ENCODE data around the gene GIPC1.
A peak's percentile ranks its signal among the peaks of the same experiment; 100 is the strongest.
"Not testable (repeated sequence)": the region's sequence is repeated elsewhere in the genome, so short reads cannot be mapped to it uniquely, and the experiment has no call there.

The GIPC1 gene

DNA sequence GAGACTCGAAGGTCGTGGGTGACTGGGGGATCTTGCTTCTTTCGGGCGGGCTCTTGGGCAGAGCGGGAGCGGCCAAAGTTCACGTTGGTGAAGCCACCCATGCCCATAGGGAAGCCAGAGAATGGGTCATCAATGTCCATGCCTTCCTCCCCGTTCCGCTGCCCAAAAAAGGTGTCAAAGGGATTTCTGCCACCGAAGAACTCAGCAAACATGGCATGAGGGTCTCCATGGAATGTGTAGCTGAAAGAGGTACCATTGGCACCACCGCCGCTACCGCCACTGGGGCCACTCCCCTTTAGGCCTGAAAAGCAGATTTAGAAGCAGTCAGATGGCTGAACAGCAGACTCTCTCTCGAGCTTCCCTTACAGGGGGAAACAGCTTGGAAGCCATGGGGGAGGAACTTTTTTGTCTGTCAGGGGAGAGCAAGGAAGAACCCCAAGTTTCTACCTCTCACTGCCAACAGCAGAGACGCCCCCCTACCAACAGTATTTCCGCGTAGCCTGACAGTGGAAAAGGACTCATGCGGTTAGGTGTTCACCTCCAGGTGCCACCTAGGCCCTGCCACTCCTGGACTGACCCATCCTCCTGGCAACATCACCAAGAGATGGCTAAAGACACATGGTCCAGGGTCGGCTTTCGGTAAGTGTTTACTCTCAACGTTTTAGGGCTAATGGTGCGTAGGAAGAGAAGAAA, 21.0 kb upstream of the GIPC1 start:
- Histone ChIP-seq H3K9me3 (ENCODE audit: insufficient read depth, low read depth, low read length) (no peaks in the 10 kb centered on the region), H3K4me3 (ENCODE audit: low read length) (peak overlapping the region; percentile 78), H3K27ac (ENCODE audit: low read length) (no peak overlapping the region), H3K27me3 (ENCODE audit: insufficient read depth, low read length) (no peaks in the 10 kb centered on the region), H3K36me3 (ENCODE audit: insufficient read depth, low read depth, low read length) (peaks cover 33% of the 10 kb centered on the region), H3K4me1 (ENCODE audit: insufficient read depth, low read length) (peaks cover 10% of the 10 kb centered on the region), H3K9ac (ENCODE audit: low read depth, low read length) (peak overlapping the region; percentile 90; the same call in 1 of the 2 replicates)

DNA sequence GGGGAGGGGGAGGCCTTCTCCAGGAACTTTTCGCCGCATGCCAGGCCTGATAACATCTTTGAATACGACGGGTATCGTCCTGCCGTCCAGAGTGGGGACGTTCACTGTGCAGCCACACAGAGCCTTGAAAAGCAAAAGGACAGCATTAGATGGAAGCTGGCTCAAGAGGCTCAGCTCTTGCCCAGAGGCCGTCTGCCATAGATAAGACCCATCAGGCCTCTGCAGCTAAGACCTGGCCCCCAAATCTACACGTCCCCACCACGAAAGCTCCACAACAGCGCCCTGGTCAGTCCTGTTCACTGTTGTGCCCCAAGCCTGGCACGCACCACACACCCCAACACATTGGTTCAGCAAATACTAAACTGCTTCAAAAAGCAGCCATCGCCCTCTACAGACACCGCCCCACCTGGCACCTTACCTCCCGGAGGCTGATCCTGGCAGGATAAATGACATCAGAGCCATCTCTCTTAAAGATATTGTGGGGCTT, 20.2 kb upstream of the GIPC1 start:
- H3K9ac ChIP-seq (ENCODE audit: low read depth, low read length), result no peak overlapping the region
- H3K36me3 ChIP-seq (ENCODE audit: insufficient read depth, low read depth, low read length), result peaks cover 33% of the 10 kb centered on the region
- peaks cover 10% of the 10 kb centered on the region for H3K4me1 ChIP-seq (ENCODE audit: insufficient read depth, low read length)
- no peaks in the 10 kb centered on the region for H3K27me3 ChIP-seq (ENCODE audit: insufficient read depth, low read length)
- H3K4me3 ChIP-seq (ENCODE audit: low read length), result peak overlapping the region; percentile 78
- no peaks in the 10 kb centered on the region for H3K9me3 ChIP-seq (ENCODE audit: insufficient read depth, low read depth, low read length)
- no peak overlapping the region for H3K27ac ChIP-seq (ENCODE audit: low read length)

GRCh38 chr19:14515501-14516047, 19.6 kb upstream of the GIPC1 start:
- Histone ChIP-seq H3K4me3 (ENCODE audit: low read length) (no peak overlapping the region; the same call in 1 of the 2 replicates), H3K36me3 (ENCODE audit: insufficient read depth, low read depth, low read length) (peaks cover 33% of the 10 kb centered on the region), H3K27me3 (ENCODE audit: insufficient read depth, low read length) (no peaks in the 10 kb centered on the region), H3K9me3 (ENCODE audit: insufficient read depth, low read depth, low read length) (no peaks in the 10 kb centered on the region), H3K4me1 (ENCODE audit: insufficient read depth, low read length) (peaks cover 10% of the 10 kb centered on the region), H3K9ac (ENCODE audit: low read depth, low read length) (no peak overlapping the region), H3K27ac (ENCODE audit: low read length) (no peak overlapping the region)

- Histone ChIP-seq H3K27ac (ENCODE audit: low read length) (no peak overlapping the region), H3K9ac (ENCODE audit: low read depth, low read length) (no peak overlapping the region), H3K36me3 (ENCODE audit: insufficient read depth, low read depth, low read length) (peaks cover 33% of the 10 kb centered on the region)
Observed at GRCh38 chr19:14514215-14514863, 18.4 kb upstream of the GIPC1 start.

GRCh38 chr19:14512406-14512961, 16.6 kb upstream of the GIPC1 start:
- Histone ChIP-seq H3K27ac (ENCODE audit: low read length) (no peak overlapping the region), H3K9ac (ENCODE audit: low read depth, low read length) (no peak overlapping the region), H3K36me3 (ENCODE audit: insufficient read depth, low read depth, low read length) (peaks cover 33% of the 10 kb centered on the region), H3K4me1 (ENCODE audit: insufficient read depth, low read length) (peaks cover 10% of the 10 kb centered on the region), H3K27me3 (ENCODE audit: insufficient read depth, low read length) (no peaks in the 10 kb centered on the region), H3K4me3 (ENCODE audit: low read length) (no peak overlapping the region), H3K9me3 (ENCODE audit: insufficient read depth, low read depth, low read length) (no peaks in the 10 kb centered on the region)

More at GRCh38 chr19:14514215-14514863, 18.4 kb upstream of the GIPC1 start:
- Histone ChIP-seq H3K9me3 (ENCODE audit: insufficient read depth, low read depth, low read length) (no peaks in the 10 kb centered on the region), H3K27me3 (ENCODE audit: insufficient read depth, low read length) (no peaks in the 10 kb centered on the region), H3K4me3 (ENCODE audit: low read length) (no peak overlapping the region), H3K4me1 (ENCODE audit: insufficient read depth, low read length) (peaks cover 10% of the 10 kb centered on the region)

- Histone ChIP-seq H3K4me3 (ENCODE audit: low read length) (no peak overlapping the region), H3K27me3 (ENCODE audit: insufficient read depth, low read length) (no peaks in the 10 kb centered on the region), H3K9me3 (ENCODE audit: insufficient read depth, low read depth, low read length) (no peaks in the 10 kb centered on the region), H3K36me3 (ENCODE audit: insufficient read depth, low read depth, low read length) (peaks cover 25% of the 10 kb centered on the region), H3K27ac (ENCODE audit: low read length) (no peak overlapping the region), H3K9ac (ENCODE audit: low read depth, low read length) (no peak overlapping the region; the same call in 1 of the 2 replicates), H3K4me1 (ENCODE audit: insufficient read depth, low read length) (0 out of 2 replicates have a peak, but pooled peaks cover 2% of the 10 kb centered on the region)
Observed at GRCh38 chr19:14511229-14511593, 15.3 kb upstream of the GIPC1 start.

DNA sequence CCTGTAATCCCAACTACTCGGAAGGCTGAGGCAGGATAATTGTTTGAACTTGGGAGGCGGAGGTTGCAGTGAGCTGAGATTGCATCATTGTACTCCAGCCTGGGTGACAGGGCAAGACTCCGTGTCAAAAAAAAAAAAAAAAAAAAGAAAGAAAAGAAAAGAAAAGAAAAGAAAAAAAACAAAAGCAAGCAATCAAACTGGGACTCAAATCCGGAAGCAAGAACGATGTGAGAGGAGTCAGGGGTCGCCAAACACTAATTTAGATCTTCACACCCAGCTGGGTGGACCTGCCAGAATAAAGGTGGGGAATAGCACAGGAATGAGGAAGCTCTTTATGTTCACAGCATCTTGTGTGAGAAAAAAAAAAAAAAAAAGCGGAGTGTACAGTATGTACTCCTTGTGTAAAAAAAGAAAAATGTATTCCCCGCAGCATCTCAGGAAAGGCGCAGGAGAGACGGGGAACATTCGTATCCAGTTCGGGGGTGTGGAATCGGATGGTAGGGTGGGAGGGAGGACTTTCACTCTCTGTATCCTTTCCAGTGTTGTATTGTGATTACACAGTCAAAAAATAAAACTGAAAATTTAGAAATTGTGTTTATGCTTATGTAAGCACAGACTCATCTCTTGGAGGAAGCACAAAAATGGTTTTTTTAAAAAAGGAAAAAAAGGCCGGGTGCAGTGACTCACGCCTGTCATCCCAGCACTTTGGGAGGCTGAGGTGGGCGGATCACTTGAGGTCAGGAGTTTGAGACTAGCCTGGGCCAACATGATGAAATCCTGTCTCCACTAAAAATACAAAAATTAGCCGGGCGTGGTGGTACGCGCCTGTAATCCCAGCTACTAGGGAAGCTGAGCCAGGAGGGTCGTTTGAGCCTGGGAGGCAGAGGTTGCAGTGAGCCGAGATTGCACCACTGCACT, 14.6 kb upstream of the GIPC1 start:
- no peaks in the 10 kb centered on the region for H3K4me1 ChIP-seq (ENCODE audit: insufficient read depth, low read length)

DNA sequence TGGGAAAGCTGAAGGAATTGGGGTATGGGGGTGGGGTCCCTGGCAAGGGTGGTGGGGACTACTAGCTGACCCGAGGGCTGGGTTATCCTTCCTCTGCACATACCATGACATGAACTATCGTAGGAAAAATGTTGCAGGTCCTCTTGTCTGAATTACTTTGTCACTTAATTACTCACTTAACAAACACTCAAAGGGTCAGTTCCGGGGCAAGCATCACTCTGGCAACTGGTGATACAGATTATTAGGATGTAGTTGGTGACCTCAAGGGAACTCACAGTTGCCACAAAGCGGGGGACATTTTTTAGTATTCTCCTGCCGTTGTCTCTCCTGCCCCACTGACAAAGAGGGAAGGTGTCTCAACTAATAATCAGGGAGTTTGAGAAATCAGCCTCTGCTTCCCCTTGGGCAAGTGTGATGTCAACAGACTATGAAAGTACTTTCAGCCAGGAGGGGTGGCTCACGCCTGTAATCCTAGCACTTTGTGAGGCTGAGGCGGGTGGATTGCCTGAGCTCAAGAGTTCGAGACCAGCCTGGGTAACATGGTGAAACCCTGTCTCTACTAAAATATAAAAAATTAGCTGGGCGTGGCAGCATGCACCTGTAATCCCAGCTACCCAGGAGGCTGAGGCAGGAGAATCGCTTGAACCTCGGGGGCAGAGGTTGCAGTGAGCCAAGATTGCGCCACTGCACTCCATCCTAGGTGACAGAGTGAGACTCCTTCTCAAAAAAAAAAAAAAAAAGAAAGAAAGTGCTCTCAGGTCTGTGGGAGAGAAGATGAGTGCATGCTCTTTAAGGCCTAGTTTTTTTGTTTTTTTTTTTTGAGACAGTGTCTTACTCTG, 12.0 kb upstream of the GIPC1 start:
- Histone ChIP-seq H3K9ac (ENCODE audit: low read depth, low read length) (no peak overlapping the region), H3K27me3 (ENCODE audit: insufficient read depth, low read length) (no peaks in the 10 kb centered on the region), H3K27ac (ENCODE audit: low read length) (no peak overlapping the region), H3K4me3 (ENCODE audit: low read length) (no peak overlapping the region), H3K36me3 (ENCODE audit: insufficient read depth, low read depth, low read length) (no peaks in the 10 kb centered on the region), H3K4me1 (ENCODE audit: insufficient read depth, low read length) (no peaks in the 10 kb centered on the region), H3K9me3 (ENCODE audit: insufficient read depth, low read depth, low read length) (no peaks in the 10 kb centered on the region)

More for the DNA sequence above, 14.6 kb upstream of the GIPC1 start:
- Histone ChIP-seq H3K36me3 (ENCODE audit: insufficient read depth, low read depth, low read length) (peaks cover 18% of the 10 kb centered on the region), H3K27me3 (ENCODE audit: insufficient read depth, low read length) (no peaks in the 10 kb centered on the region), H3K4me3 (ENCODE audit: low read length) (no peak overlapping the region), H3K9ac (ENCODE audit: low read depth, low read length) (no peak overlapping the region), H3K27ac (ENCODE audit: low read length) (no peak overlapping the region), H3K9me3 (ENCODE audit: insufficient read depth, low read depth, low read length) (no peaks in the 10 kb centered on the region)

DNA sequence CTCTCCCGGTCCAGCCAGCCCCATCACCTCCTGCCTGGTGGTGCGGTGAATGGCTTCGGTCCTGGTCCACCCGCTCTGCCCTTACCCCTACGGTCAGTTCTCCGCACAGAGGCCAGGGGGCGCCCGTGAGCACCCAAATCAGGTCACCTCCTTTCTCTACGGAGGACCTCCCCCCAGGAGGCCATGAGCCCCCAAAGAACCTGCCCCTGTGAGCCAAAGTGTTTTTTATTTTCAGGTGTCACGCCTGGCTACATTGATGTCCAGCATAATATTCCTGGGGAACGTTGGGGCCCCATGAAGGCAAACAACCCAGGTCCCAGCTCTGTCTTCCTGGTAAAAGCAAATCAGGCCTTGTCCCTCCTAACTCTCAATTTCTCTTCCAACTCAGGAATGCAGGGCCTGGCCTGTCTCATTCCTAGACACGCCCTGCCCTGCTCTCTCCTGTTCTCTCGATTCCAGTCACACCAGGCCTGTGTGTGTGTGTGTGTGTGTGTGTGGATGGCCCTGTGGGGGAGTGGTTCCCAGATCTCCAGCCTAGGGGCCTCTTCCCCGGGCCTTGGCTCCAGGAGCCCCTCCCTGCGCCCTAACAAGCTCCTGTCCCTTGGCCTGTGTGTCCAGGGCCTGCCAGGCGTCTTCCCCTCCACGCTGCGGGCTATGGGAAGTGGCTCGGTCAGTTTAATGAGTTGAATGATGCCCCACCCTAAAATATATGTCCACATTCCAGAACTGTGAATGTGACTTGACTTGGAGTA, 9.7 kb upstream of the GIPC1 start:
- no peak overlapping the region for H3K27ac ChIP-seq (ENCODE audit: low read length)
- no peaks in the 10 kb centered on the region for H3K9me3 ChIP-seq (ENCODE audit: insufficient read depth, low read depth, low read length)
- H3K9ac ChIP-seq (ENCODE audit: low read depth, low read length), result no peak overlapping the region
- no peak overlapping the region for H3K4me3 ChIP-seq (ENCODE audit: low read length)
- no peaks in the 10 kb centered on the region for H3K27me3 ChIP-seq (ENCODE audit: insufficient read depth, low read length)
- H3K4me1 ChIP-seq (ENCODE audit: insufficient read depth, low read length), result no peaks in the 10 kb centered on the region
- no peaks in the 10 kb centered on the region for H3K36me3 ChIP-seq (ENCODE audit: insufficient read depth, low read depth, low read length)

DNA sequence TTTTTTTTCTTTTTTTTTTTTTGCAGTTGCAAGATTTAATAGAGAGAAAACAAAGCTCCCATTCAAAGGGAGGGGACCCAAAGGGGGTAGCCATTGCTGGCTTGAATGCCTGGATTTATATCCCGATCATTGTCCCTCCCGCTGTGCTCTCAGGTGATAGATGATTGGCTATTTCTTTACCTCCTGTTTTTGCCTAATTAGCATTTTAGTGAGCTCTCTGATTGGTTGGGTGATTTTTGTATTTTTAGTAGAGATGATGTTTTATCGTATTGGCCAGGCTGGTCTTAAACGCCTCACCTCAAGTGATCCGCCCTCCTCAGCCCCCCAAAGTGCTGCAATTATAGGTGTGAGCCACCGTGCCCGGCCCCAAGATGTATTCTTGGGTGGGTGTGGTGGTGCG, 8.6 kb upstream of the GIPC1 start:
- H3K27ac ChIP-seq (ENCODE audit: low read length); H3K4me1 ChIP-seq (ENCODE audit: insufficient read depth, low read length); H3K9ac ChIP-seq (ENCODE audit: low read depth, low read length); H3K9me3 ChIP-seq (ENCODE audit: insufficient read depth, low read depth, low read length); H3K4me3 ChIP-seq (ENCODE audit: low read length); H3K27me3 ChIP-seq (ENCODE audit: insufficient read depth, low read length); H3K36me3 ChIP-seq (ENCODE audit: insufficient read depth, low read depth, low read length): not testable (repeated sequence)

Measured in iPS-20b (cell line).